PC-9 (cell line): ENCODE data around the gene KRTAP4-4. TPM values are rescaled to one million over a fixed set of nuclear protein-coding genes. Genes with fewer than 3 reads are reported as not detected.

ENCODE experiments used
- BruUV-seq: library from RNA; stranded (reverse); fragments of 400-500 nt; replicated peaks from 2 replicates; lab custom pipeline; 2021; lab: Mats Ljungman, UMichigan
- CTCF ChIA-PET: fragments of 300-600 bp; sonication (Branson Sonifier 250); formaldehyde crosslinking; loops from one replicate; lab custom pipeline; 2022; ENCODE audit warnings: antibody characterized with exemption; lab: Charles Lee
- POLR2A ChIA-PET: fragments of 300-600 bp; sonication (Branson Sonifier 250); formaldehyde crosslinking; loops from one replicate; lab custom pipeline; 2022; ENCODE audit warnings: antibody characterized with exemption; ENCODE audit not compliant: unreplicated experiment; lab: Charles Lee
- DNase-seq, 2 experiments: peaks; one replicate each; pipeline versions ENCODE4 v3.0.0 to v3.0.0-alpha.2; 2015 to 2022; ENCODE audit warnings: mixed read lengths in 1 of 2
- H2AFZ ChIP-seq: fragments of 200-600 bp; sonication (generic); 2 replicates; pipeline ENCODE4 v1.8.1; 2017; ENCODE audit warnings: antibody characterized with exemption
- H3F3A ChIP-seq: fragments of 200-600 bp; sonication (generic); 2 replicates; pipeline ENCODE4 v1.8.1; 2017; ENCODE audit warnings: antibody characterized with exemption, mild to moderate bottlenecking, low read depth; ENCODE audit not compliant: insufficient read depth
- H3K27ac ChIP-seq: fragments of 200-600 bp; sonication (generic); 2 replicates; pipeline ENCODE4 v1.6.1; 2016; ENCODE audit warnings: mixed run types
- H3K27me3 ChIP-seq: fragments of 200-600 bp; sonication (generic); 2 replicates; pipeline ENCODE4 v1.6.1; 2016; ENCODE audit warnings: low read depth, mixed run types; ENCODE audit not compliant: insufficient read depth
- H3K36me3 ChIP-seq: fragments of 200-600 bp; sonication (generic); 2 replicates; pipeline ENCODE4 v1.6.1; 2016; ENCODE audit warnings: low read depth, mixed run types
- H3K4me1 ChIP-seq: fragments of 200-600 bp; sonication (generic); replicated peaks from 2 replicates; pipeline ENCODE4 v1.6.1; 2016; ENCODE audit warnings: mixed run types; ENCODE audit not compliant: insufficient read depth
- H3K4me2 ChIP-seq: fragments of 200-600 bp; sonication (generic); 2 replicates; pipeline ENCODE4 v1.6.1; 2017; ENCODE audit warnings: mixed run types
- H3K4me3 ChIP-seq: fragments of 200-600 bp; sonication (generic); 2 replicates; pipeline ENCODE4 v1.6.1; 2016; ENCODE audit warnings: mixed run types
- H3K79me2 ChIP-seq: fragments of 200-600 bp; sonication (generic); 2 replicates; pipeline ENCODE4 v1.6.1; 2017; ENCODE audit warnings: low read depth, mixed run types
- H3K9me2 ChIP-seq: fragments of 200-600 bp; sonication (generic); 2 replicates; pipeline ENCODE4 v1.8.1; 2017; ENCODE audit warnings: mild to moderate bottlenecking; ENCODE audit not compliant: insufficient read depth
- H3K9me3 ChIP-seq: fragments of 200-600 bp; sonication (generic); 2 replicates; pipeline ENCODE4 v1.8.1; 2016; ENCODE audit warnings: low read depth; ENCODE audit not compliant: insufficient read depth
- H4K20me1 ChIP-seq: fragments of 200-600 bp; sonication (generic); 2 replicates; pipeline ENCODE4 v1.8.1; 2017; ENCODE audit not compliant: insufficient read depth
- CTCF ChIP-seq: fragments of 200-600 bp; sonication (generic); conservative IDR thresholded peaks from 2 replicates; pipeline ENCODE4 v1.6.1; 2017; ENCODE audit warnings: mixed run types, antibody characterized with exemption, mild to moderate bottlenecking, moderate library complexity
- EZH2 ChIP-seq: fragments of 200-600 bp; sonication (generic); IDR thresholded peaks from 2 replicates; pipeline ENCODE4 v1.8.0; 2017; ENCODE audit warnings: antibody characterized with exemption, low read depth
- intact Hi-C: fragments of 100-400 bp; cut with micrococcal nuclease; formaldehyde crosslinking; loops from one replicate; pipeline ENCODE4 v1.10.0; 2022; ENCODE audit not compliant: unreplicated experiment
- total RNA-seq: library from RNA; stranded (reverse); gene quantifications from 2 replicates; pipeline ENCODE4 v1.2.3, GENCODE V29; 2021

KRTAP4-4 gene
- total RNA-seq, 1 experiment from 2014 or later, result not detected

GRCh38 chr17:41153856-41154255 lies 6.7 kb downstream of the KRTAP4-4 start:
- TF ChIP-seq EZH2, result no peak
- no peak for TF ChIP-seq CTCF
- H3K9me3 ChIP-seq, result peaks cover 3% of the 10 kb centered on the region; the same call in 1 of the 2 replicates
- no peaks in the 10 kb centered on the region for H3F3A ChIP-seq
- no TSS peak for BruUV-seq
- no peaks in the 10 kb centered on the region for H4K20me1 ChIP-seq
- CTCF ChIA-PET, result no interaction called here
- H3K4me1 ChIP-seq, result no peaks in the 10 kb centered on the region
- no peak overlapping the region for H2AFZ ChIP-seq
- POLR2A ChIA-PET, result no interaction called here
- DNase-seq, result no peak
- no peak overlapping the region for H3K27ac ChIP-seq
- intact Hi-C loops, result no loop called here
- H3K4me3 ChIP-seq, result no peak overlapping the region
- H3K9me2 ChIP-seq, result no peaks in the 10 kb centered on the region
- no peaks in the 10 kb centered on the region for H3K27me3 ChIP-seq
- no peak overlapping the region for H3K4me2 ChIP-seq
- no peaks in the 10 kb centered on the region for H3K79me2 ChIP-seq
- H3K36me3 ChIP-seq, result no peaks in the 10 kb centered on the region

GRCh38 chr17:41151525-41151924 lies 9.0 kb downstream of the KRTAP4-4 start:
- H3K27me3 ChIP-seq, result no peaks in the 10 kb centered on the region
- H3K36me3 ChIP-seq, result no peaks in the 10 kb centered on the region
- no peaks in the 10 kb centered on the region for H4K20me1 ChIP-seq
- no peaks in the 10 kb centered on the region for H3K4me1 ChIP-seq
- H3K9me3 ChIP-seq, result peaks cover 3% of the 10 kb centered on the region; the same call in 1 of the 2 replicates
- no peak for DNase-seq
- POLR2A ChIA-PET, result no interaction called here
- CTCF ChIA-PET, result no interaction called here
- no peak overlapping the region for H2AFZ ChIP-seq
- H3K4me2 ChIP-seq, result no peak overlapping the region
- BruUV-seq, result no TSS peak
- H3K4me3 ChIP-seq, result no peak overlapping the region
- H3K9me2 ChIP-seq, result no peaks in the 10 kb centered on the region
- H3F3A ChIP-seq, result no peaks in the 10 kb centered on the region
- H3K27ac ChIP-seq, result no peak overlapping the region
- intact Hi-C loops, result no loop called here
- no peak for TF ChIP-seq EZH2
- no peak for TF ChIP-seq CTCF
- H3K79me2 ChIP-seq, result no peaks in the 10 kb centered on the region

GRCh38 chr17:41150026-41150425 lies 10.5 kb downstream of the KRTAP4-4 start:
- ChIA-PET POLR2A (no interaction called here), CTCF (no interaction called here)
- DNase-seq, result no peak
- Histone ChIP-seq H3K79me2 (no peaks in the 10 kb centered on the region), H3K4me3 (no peak overlapping the region), H3K9me2 (no peaks in the 10 kb centered on the region), H3K9me3 (peaks cover 3% of the 10 kb centered on the region; the same call in 1 of the 2 replicates), H2AFZ (no peak overlapping the region), H3K27ac (no peak overlapping the region), H4K20me1 (no peaks in the 10 kb centered on the region), H3F3A (no peaks in the 10 kb centered on the region), H3K27me3 (no peaks in the 10 kb centered on the region), H3K36me3 (no peaks in the 10 kb centered on the region), H3K4me2 (no peak overlapping the region), H3K4me1 (no peaks in the 10 kb centered on the region)
- intact Hi-C loops, result no loop called here
- TF ChIP-seq CTCF, result no peak
- TF ChIP-seq EZH2, result no peak
- no TSS peak for BruUV-seq
